ENCODE measurements around the gene CRABP2.

Gene CRABP2

GRCh38 chr1:156696755-156697154 lies 8.6 kb downstream of the CRABP2 start:
- no peaks in the 10 kb centered on the region for H3F3A ChIP-seq (ENCODE audit: insufficient read depth)
- no peak overlapping the region for H3K9ac ChIP-seq (ENCODE audit: low read length)
- no peaks in the 10 kb centered on the region for H3K27me3 ChIP-seq (ENCODE audit: low read length)
- TF ChIP-seq EZH2phosphoT487 (conservative IDR thresholded peaks at IDR 0.05; ENCODE audit: low read length) = no peak
- no peak for TF ChIP-seq CTCF (IDR thresholded peaks at IDR 0.05; ENCODE audit: insufficient read depth, low read length, poor library complexity, severe bottlenecking)
- H3K79me2 ChIP-seq (ENCODE audit: insufficient read depth, low read length) = no peaks in the 10 kb centered on the region
- H3K4me3 ChIP-seq (ENCODE audit: insufficient read depth, low read length, poor library complexity, severe bottlenecking) = no peak overlapping the region
- no peak overlapping the region for H3K4me2 ChIP-seq (ENCODE audit: low read depth, low read length, poor library complexity, severe bottlenecking)
- H3K9me2 ChIP-seq (replicated peaks; ENCODE audit: insufficient read depth, low read length) = no peaks in the 10 kb centered on the region
- no peak overlapping the region for H3K27ac ChIP-seq (ENCODE audit: low read depth, low read length)
- H2AFZ ChIP-seq (ENCODE audit: low read depth, low read length, severe bottlenecking) = no peak overlapping the region
- H3K36me3 ChIP-seq (ENCODE audit: low read length) = no peaks in the 10 kb centered on the region
- no peaks in the 10 kb centered on the region for H3K9me3 ChIP-seq (ENCODE audit: insufficient read depth, low read length)
- H4K20me1 ChIP-seq (ENCODE audit: low read depth, low read length) = no peaks in the 10 kb centered on the region

- H3K9me2 ChIP-seq (replicated peaks; ENCODE audit: insufficient read depth, low read length) = no peaks in the 10 kb centered on the region
- H3K9ac ChIP-seq (ENCODE audit: low read length) = no peak overlapping the region
- no peaks in the 10 kb centered on the region for H3K79me2 ChIP-seq (ENCODE audit: insufficient read depth, low read length)
- no peak overlapping the region for H2AFZ ChIP-seq (ENCODE audit: low read depth, low read length, severe bottlenecking)
- TF ChIP-seq CTCF (IDR thresholded peaks at IDR 0.05; ENCODE audit: insufficient read depth, low read length, poor library complexity, severe bottlenecking) (no peak), EZH2phosphoT487 (conservative IDR thresholded peaks at IDR 0.05; ENCODE audit: low read length) (no peak)
- no peaks in the 10 kb centered on the region for H3K9me3 ChIP-seq (ENCODE audit: insufficient read depth, low read length)
- no peak overlapping the region for H3K27ac ChIP-seq (ENCODE audit: low read depth, low read length)
- no peaks in the 10 kb centered on the region for H3F3A ChIP-seq (ENCODE audit: insufficient read depth)
- no peaks in the 10 kb centered on the region for H4K20me1 ChIP-seq (ENCODE audit: low read depth, low read length)
- H3K4me2 ChIP-seq (ENCODE audit: low read depth, low read length, poor library complexity, severe bottlenecking) = no peak overlapping the region
- H3K36me3 ChIP-seq (ENCODE audit: low read length) = no peaks in the 10 kb centered on the region
- no peak overlapping the region for H3K4me3 ChIP-seq (ENCODE audit: insufficient read depth, low read length, poor library complexity, severe bottlenecking)
- H3K27me3 ChIP-seq (ENCODE audit: low read length) = no peaks in the 10 kb centered on the region
These were observed 10.8 kb downstream of the CRABP2 start for GRCh38 chr1:156694690-156694962.

GRCh38 chr1:156693848-156694689 lies 11.3 kb downstream of the CRABP2 start:
- TF ChIP-seq EZH2phosphoT487 (conservative IDR thresholded peaks at IDR 0.05; ENCODE audit: low read length) (no peak), CTCF (IDR thresholded peaks at IDR 0.05; ENCODE audit: insufficient read depth, low read length, poor library complexity, severe bottlenecking) (no peak)
- Histone ChIP-seq H3K36me3 (ENCODE audit: low read length) (no peaks in the 10 kb centered on the region), H3K4me3 (ENCODE audit: insufficient read depth, low read length, poor library complexity, severe bottlenecking) (no peak overlapping the region), H3K27me3 (ENCODE audit: low read length) (no peaks in the 10 kb centered on the region), H3K9me3 (ENCODE audit: insufficient read depth, low read length) (no peaks in the 10 kb centered on the region), H3K4me2 (ENCODE audit: low read depth, low read length, poor library complexity, severe bottlenecking) (no peak overlapping the region), H2AFZ (ENCODE audit: low read depth, low read length, severe bottlenecking) (no peak overlapping the region), H3K27ac (ENCODE audit: low read depth, low read length) (no peak overlapping the region), H3K9me2 (replicated peaks; ENCODE audit: insufficient read depth, low read length) (no peaks in the 10 kb centered on the region), H3K79me2 (ENCODE audit: insufficient read depth, low read length) (no peaks in the 10 kb centered on the region), H4K20me1 (ENCODE audit: low read depth, low read length) (no peaks in the 10 kb centered on the region), H3F3A (ENCODE audit: insufficient read depth) (no peaks in the 10 kb centered on the region), H3K9ac (ENCODE audit: low read length) (no peak overlapping the region)

Data from SU-DHL-6 (cell line).